Gastrocnemius medialis (tissue), 4 donors: ENCODE measurements around the gene VAV2. TPM values are rescaled to one million over a fixed set of nuclear protein-coding genes. Genes with fewer than 3 reads are reported as not detected.

Experiments
- ATAC-seq, 2 donors: fragments of 150-250 bp; one replicate each; pipeline ENCODE4 v1.9.1; 2016
- DNase-seq, 2 donors: peaks; one replicate each; pipeline ENCODE4 v3.0.0-alpha.2; 2019
- H3K27ac ChIP-seq, 4 donors: fragments of 200-600 bp; sonication (generic); 1 replicate in 1 of 4; 2 replicates in 3 of 4; pipeline ENCODE4 v1.5.1; 2016 to 2018; ENCODE audit warnings: mild to moderate bottlenecking in 2 of 4, moderate library complexity in 1 of 4
- H3K27me3 ChIP-seq, 3 donors: fragments of 200-600 bp; sonication (generic) in 2 of 3; 1 replicate in 1 of 3; 2 replicates in 2 of 3; pipeline versions ENCODE4 v1.5.1 to v1.6.0; 2016 to 2019; ENCODE audit warnings: mild to moderate bottlenecking in 1 of 3, moderate library complexity in 1 of 3
- H3K36me3 ChIP-seq, 2 donors: fragments of 200-600 bp; sonication (generic) in 1 of 2; one replicate each; pipeline ENCODE4 v1.5.1; 2017 to 2018
- H3K4me1 ChIP-seq, 2 donors: fragments of 200-600 bp; sonication (generic) in 1 of 2; one replicate each; pipeline ENCODE4 v1.5.1; 2016 to 2017; ENCODE audit warnings: mild to moderate bottlenecking in 2 of 2
- H3K4me3 ChIP-seq, 4 donors: fragments of 200-600 bp; sonication (generic) in 3 of 4; 1 replicate in 1 of 4; 2 replicates in 3 of 4; pipeline ENCODE4 v1.5.1; 2016 to 2019; ENCODE audit warnings: mild to moderate bottlenecking in 2 of 4
- H3K9me3 ChIP-seq, 3 donors: fragments of 200-600 bp; sonication (generic) in 2 of 3; 1 replicate in 1 of 3; 2 replicates in 2 of 3; pipeline ENCODE4 v1.5.1; 2016 to 2019
- CTCF ChIP-seq, 5 experiments: fragments of 450-650 bp in 3 of 5; fragments of 200-600 bp in 2 of 5; sonication (generic) in 2 of 5; IDR thresholded peaks in 4 of 5; conservative IDR thresholded peaks in 1 of 5; 1 replicate in 4 of 5; 2 replicates in 1 of 5; pipeline ENCODE4 v1.5.1; 2016 to 2019; ENCODE audit warnings: antibody characterized with exemption in 5 of 5, mild to moderate bottlenecking in 3 of 5, moderate library complexity in 3 of 5
- POLR2A ChIP-seq, 2 donors: fragments of 450-650 bp; IDR thresholded peaks; one replicate each; pipeline ENCODE4 v1.6.1; 2017; ENCODE audit warnings: antibody characterized with exemption in 2 of 2, mild to moderate bottlenecking in 2 of 2, moderate library complexity in 2 of 2
- in situ Hi-C, 4 donors: fragments of 200-750 bp; cut with MboI; loops; one replicate each; pipeline versions ENCODE4 v1.15.0 to v1.8.0; 2017; ENCODE audit warnings: low sequenced_read_pairs in 4 of 4
- intact Hi-C: fragments of 100-400 bp; cut with DNase I; formaldehyde crosslinking; loops from one replicate; pipeline ENCODE4 v1.15.1; 2023; ENCODE audit warnings: low total_unique reads
- total RNA-seq, 4 donors: library from RNA; depleted of rRNA; stranded (reverse); fragments of >200 nt; gene quantifications; one replicate each; pipeline versions ENCODE4 v1.1.0 to v1.2.3, GENCODE V29; 2016

The VAV2 gene
- total RNA-seq, 4 donors from 2014 or later, result 0.51 to 1.2 (median 0.97) TPM

- TF ChIP-seq POLR2A (IDR thresholded peaks at IDR 0.05), result no peak
- no peak for TF ChIP-seq CTCF (IDR thresholded peaks at IDR 0.05 in 4 of 5, conservative IDR thresholded peaks at IDR 0.05 in 1 of 5)
- in situ Hi-C loops, result no loop called here
- no peak overlapping the region for H3K27ac ChIP-seq
- no peaks in the 10 kb centered on the region for H3K36me3 ChIP-seq
- no peaks in the 10 kb centered on the region for H3K4me1 ChIP-seq
- no peak for ATAC-seq
- no peak overlapping the region for H3K4me3 ChIP-seq
- no peaks in the 10 kb centered on the region for H3K27me3 ChIP-seq
- no peaks in the 10 kb centered on the region for H3K9me3 ChIP-seq
- intact Hi-C loops, result no loop called here
- no peak for DNase-seq
These were observed 20.8 kb downstream of the VAV2 start for GRCh38 chr9:133971121-133971951.

GRCh38 chr9:133970581-133971058 is 21.5 kb downstream of the VAV2 start:
- DNase-seq, result no peak
- Histone ChIP-seq H3K4me1 (no peaks in the 10 kb centered on the region), H3K27ac (no peak overlapping the region), H3K27me3 (no peaks in the 10 kb centered on the region), H3K36me3 (no peaks in the 10 kb centered on the region), H3K9me3 (no peaks in the 10 kb centered on the region), H3K4me3 (no peak overlapping the region)
- TF ChIP-seq POLR2A (IDR thresholded peaks at IDR 0.05) (no peak), CTCF (IDR thresholded peaks at IDR 0.05 in 4 of 5, conservative IDR thresholded peaks at IDR 0.05 in 1 of 5) (no peak)
- intact Hi-C loops (no loop called here), in situ Hi-C loops (no loop called here)
- no peak for ATAC-seq

- H3K9me3 ChIP-seq, result no peaks in the 10 kb centered on the region
- H3K4me1 ChIP-seq, result no peaks in the 10 kb centered on the region
- H3K36me3 ChIP-seq, result no peaks in the 10 kb centered on the region
- intact Hi-C loops (no loop called here), in situ Hi-C loops (no loop called here)
- H3K27me3 ChIP-seq, result no peaks in the 10 kb centered on the region
- no peak overlapping the region for H3K27ac ChIP-seq
- TF ChIP-seq CTCF (IDR thresholded peaks at IDR 0.05 in 4 of 5, conservative IDR thresholded peaks at IDR 0.05 in 1 of 5) (no peak), POLR2A (IDR thresholded peaks at IDR 0.05) (no peak)
- H3K4me3 ChIP-seq, result no peak overlapping the region
- no peak for DNase-seq
- no peak for ATAC-seq
These were observed 22.2 kb downstream of the VAV2 start for GRCh38 chr9:133969681-133970580.

GRCh38 chr9:133968966-133969617 is 23.0 kb downstream of the VAV2 start:
- intact Hi-C loops, result no loop called here
- no peak for TF ChIP-seq CTCF (IDR thresholded peaks at IDR 0.05 in 4 of 5, conservative IDR thresholded peaks at IDR 0.05 in 1 of 5)
- TF ChIP-seq POLR2A (IDR thresholded peaks at IDR 0.05), result no peak
- no peaks in the 10 kb centered on the region for H3K4me1 ChIP-seq
- no peak overlapping the region for H3K27ac ChIP-seq
- DNase-seq (no peak), ATAC-seq (no peak)
- no peak overlapping the region for H3K4me3 ChIP-seq
- no peaks in the 10 kb centered on the region for H3K36me3 ChIP-seq
- no peaks in the 10 kb centered on the region for H3K9me3 ChIP-seq
- no peaks in the 10 kb centered on the region for H3K27me3 ChIP-seq
- in situ Hi-C loops, result no loop called here
